ENCODE measurements around the gene PTPRJ. TPM values are rescaled to one million over a fixed set of nuclear protein-coding genes. Genes with fewer than 3 reads are reported as not detected.
A peak's percentile ranks its signal among the peaks of the same experiment; 100 is the strongest.

Gene PTPRJ
- total RNA-seq, 1 donor: 6.6 TPM

DNA sequence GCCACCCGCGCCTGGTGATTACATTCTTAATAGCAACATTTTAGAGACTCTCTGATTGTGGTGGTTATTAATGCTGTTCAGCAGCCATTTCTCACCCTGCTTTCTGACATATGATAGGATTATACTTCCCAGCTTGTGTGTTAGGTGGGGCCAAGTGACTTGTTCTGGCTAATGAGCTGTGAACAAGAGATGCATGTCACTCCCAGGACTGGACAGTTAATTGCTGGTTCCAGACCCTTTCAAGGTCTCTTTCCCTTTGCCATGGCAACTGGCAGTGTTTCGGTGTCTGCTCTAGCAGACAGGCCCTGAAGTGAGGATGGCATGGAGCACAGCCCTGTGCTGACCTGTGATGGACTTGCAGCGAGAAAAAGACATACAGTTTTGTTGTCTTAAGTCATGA is 8.9 kb upstream of the PTPRJ start:
- TF ChIP-seq, protein P1, sequence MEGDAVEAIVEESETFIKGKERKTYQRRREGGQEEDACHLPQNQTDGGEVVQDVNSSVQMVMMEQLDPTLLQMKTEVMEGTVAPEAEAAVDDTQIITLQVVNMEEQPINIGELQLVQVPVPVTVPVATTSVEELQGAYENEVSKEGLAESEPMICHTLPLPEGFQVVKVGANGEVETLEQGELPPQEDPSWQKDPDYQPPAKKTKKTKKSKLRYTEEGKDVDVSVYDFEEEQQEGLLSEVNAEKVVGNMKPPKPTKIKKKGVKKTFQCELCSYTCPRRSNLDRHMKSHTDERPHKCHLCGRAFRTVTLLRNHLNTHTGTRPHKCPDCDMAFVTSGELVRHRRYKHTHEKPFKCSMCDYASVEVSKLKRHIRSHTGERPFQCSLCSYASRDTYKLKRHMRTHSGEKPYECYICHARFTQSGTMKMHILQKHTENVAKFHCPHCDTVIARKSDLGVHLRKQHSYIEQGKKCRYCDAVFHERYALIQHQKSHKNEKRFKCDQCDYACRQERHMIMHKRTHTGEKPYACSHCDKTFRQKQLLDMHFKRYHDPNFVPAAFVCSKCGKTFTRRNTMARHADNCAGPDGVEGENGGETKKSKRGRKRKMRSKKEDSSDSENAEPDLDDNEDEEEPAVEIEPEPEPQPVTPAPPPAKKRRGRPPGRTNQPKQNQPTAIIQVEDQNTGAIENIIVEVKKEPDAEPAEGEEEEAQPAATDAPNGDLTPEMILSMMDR (IDR thresholded peaks at IDR 0.05; ENCODE audit: insufficient read depth, low read length): no peak
- DNase-seq (ENCODE audit: low read depth): no peak
- H3K4me3 ChIP-seq (ENCODE audit: low read depth, low read length): no peak overlapping the region

DNA sequence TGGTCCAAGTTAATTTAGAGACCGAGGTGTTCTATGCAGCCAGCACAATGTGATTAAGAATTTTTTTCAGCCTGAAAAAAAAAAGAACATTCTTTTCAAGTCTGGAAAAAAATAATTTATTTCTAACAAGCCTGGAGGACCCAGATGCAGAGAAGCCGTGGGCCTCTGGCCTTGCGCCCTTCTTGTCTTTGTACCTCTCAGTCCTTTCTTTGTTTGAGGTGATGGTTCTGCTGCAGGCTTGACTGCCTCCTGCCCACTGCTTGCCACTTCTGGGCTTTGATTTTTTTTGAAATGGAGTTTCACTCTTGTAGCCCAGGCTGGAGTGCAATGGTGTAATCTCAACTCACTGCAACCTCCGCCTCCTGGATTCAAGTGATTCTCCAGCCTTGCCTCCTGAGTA is 7.2 kb upstream of the PTPRJ start:
- DNase-seq (ENCODE audit: low read depth): no peak
- TF ChIP-seq, protein P1 (IDR thresholded peaks at IDR 0.05; ENCODE audit: insufficient read depth, low read length): no peak
- H3K4me3 ChIP-seq (ENCODE audit: low read depth, low read length): no peak overlapping the region

DNA sequence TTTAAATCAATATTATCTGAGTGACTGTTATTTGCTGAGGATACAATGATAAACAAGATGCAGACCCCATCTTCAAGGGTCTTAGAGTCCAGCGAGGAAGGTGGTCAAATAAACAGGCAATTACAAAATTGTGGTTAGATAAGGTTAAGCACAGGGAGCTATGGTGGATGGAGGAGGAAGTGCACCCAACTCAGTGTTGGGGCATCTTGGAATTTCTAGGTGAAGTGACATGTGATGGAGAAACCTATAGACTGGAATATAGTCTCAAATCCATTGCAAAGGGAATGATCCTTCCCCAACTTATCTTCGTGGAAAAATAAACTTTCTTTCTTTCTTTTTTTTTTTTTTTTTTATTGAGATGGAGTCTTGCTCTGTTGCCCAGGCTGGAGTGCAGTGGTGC is 3.4 kb upstream of the PTPRJ start:
- TF ChIP-seq, protein P1 (IDR thresholded peaks at IDR 0.05; ENCODE audit: insufficient read depth, low read length): peak; percentile 12
- no peak overlapping the region for H3K4me3 ChIP-seq (ENCODE audit: low read depth, low read length)
- no peak for DNase-seq (ENCODE audit: low read depth)

DNA sequence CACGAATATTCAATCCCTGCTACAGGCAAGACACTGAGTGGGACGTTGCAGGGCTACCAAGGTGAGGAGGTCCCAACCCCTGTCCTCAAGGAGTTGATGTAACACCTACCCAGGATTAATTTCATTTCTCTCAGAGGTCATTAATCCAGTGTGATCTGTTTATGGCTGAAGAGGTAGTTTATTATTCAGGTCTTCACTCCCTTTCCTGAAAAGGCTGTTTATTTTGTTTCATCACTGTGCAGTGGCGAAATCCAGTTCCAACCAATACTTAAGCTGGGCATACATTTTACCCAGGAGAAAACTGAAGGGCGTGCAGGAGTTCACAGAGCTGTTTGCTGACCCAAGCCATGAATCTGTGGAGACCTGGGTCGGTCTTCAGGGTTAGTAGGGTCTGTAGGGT is 2.7 kb upstream of the PTPRJ start:
- no peak overlapping the region for H3K4me3 ChIP-seq (ENCODE audit: low read depth, low read length)
- no peak for DNase-seq (ENCODE audit: low read depth)
- TF ChIP-seq, protein P1 (IDR thresholded peaks at IDR 0.05; ENCODE audit: insufficient read depth, low read length): no peak

DNA sequence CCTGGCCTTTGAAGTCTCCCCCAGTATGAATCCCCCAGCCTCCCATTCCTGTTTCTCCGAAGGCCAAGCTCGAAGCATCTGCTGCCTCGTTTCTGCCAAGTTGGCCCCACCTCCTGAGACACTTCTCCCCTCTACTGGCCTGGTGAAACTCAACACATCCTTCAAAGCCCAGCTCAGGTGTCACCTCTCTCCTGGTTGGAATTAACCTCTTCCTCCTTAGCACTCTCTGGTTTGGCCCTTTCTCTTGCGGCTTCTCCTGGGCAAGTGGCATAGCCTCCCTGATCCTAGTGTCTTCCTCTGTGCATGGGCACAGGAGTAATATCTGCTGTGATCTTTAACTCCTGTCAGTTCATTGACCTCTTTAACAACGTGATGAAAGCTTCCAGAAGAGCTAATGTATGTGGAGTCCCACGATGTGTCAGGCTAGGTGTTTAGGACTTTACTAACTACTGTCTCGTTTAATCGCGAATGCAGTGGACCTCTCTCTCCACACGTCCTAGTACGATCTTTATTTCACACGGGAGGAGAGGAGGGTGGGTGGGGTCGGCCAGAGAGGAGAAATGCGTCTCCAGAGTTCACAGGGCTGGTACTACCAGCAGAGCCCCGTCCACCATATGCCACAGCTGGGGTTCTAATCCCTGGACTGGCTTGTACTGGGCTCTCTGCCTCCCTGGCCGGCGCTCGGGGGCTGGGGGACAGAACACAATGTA is 826 bp upstream of the PTPRJ start:
- no peak for DNase-seq (ENCODE audit: low read depth)

DNA sequence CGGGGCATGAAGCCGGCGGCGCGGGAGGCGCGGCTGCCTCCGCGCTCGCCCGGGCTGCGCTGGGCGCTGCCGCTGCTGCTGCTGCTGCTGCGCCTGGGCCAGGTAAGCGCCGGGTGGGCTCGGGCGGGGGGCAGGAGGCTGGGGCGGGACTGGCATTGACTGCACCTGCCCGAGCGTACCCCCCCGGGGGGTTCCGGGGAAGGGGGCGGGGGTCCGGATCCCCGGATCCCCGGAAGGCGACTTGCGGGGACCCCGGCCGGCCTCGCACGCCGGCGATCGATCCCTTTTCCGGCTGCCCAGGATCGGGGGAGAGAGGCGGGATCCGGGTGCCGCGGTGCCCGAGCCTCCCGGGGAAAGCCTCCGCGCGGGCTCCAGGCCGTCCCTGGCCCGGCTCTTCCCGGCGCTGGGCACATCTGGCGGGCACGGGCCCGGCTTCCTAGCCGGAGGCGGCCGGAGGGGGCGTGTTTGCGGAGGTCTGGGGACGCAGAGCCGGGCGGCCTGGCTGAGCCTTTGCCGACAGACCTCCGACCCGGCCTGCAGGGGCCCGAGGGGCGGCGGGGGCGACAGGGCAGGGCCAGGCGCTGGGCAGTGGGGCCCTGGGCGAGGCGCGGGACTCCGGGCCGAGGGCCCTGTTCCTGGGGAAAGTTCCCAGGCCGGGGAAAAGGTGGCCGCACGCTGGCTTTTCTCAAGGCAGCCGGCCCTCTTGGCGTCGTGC is 705 bp downstream of the PTPRJ start:
- peak overlapping the region; percentile 74 for H3K4me3 ChIP-seq (ENCODE audit: low read depth, low read length)
- TF ChIP-seq, protein P1 (IDR thresholded peaks at IDR 0.05; ENCODE audit: insufficient read depth, low read length): peak; percentile 12
- no peak for DNase-seq (ENCODE audit: low read depth)

More for the DNA sequence above, 826 bp upstream of the PTPRJ start:
- peak overlapping the region; percentile 74 for H3K4me3 ChIP-seq (ENCODE audit: low read depth, low read length)
- TF ChIP-seq, protein P1 (IDR thresholded peaks at IDR 0.05; ENCODE audit: insufficient read depth, low read length): no peak

Data from fibroblast of the aortic adventitia (primary cell).